HepG2 (cell line): ENCODE measurements around the gene TADA1. TPM values are rescaled to one million over a fixed set of nuclear protein-coding genes. Genes with fewer than 3 reads are reported as not detected.

Experiments
- AGO2 ChIP-seq: fragments of 200-400 bp; formaldehyde crosslinking; optimal IDR thresholded peaks from 2 replicates; pipeline ENCODE3; 2017; ENCODE audit warnings: mild to moderate bottlenecking, low read depth, low read length, moderate library complexity
- FOXA3 ChIP-seq: IDR thresholded peaks from 2 replicates; pipeline ENCODE4 v1.6.1; 2016; ENCODE audit warnings: missing genetic modification reagents, missing compliant biosample characterization
- KDM1A ChIP-seq: IDR thresholded peaks from 2 replicates; pipeline ENCODE4 v1.6.1; 2016; ENCODE audit warnings: missing compliant biosample characterization
- MIER3 ChIP-seq: IDR thresholded peaks from 2 replicates; pipeline ENCODE4 v1.6.1; 2016; ENCODE audit warnings: missing compliant biosample characterization, borderline replicate concordance
- NR3C1 ChIP-seq: sonication (generic); formaldehyde crosslinking; IDR thresholded peaks from 2 replicates; pipeline ENCODE4 v1.4.0; 2020; ENCODE audit warnings: missing genetic modification reagents
- TGIF2 ChIP-seq: IDR thresholded peaks from 2 replicates; pipeline ENCODE4 v1.6.1; 2016; ENCODE audit warnings: control low read depth, missing compliant biosample characterization
- ZFYVE20 ChIP-seq: sonication (generic); formaldehyde crosslinking; IDR thresholded peaks from 2 replicates; pipeline ENCODE4 v1.8.0; 2023; ENCODE audit warnings: low read depth, mild to moderate bottlenecking, moderate library complexity, missing genetic modification reagents, borderline replicate concordance
- ZMYM4 ChIP-seq: sonication (generic); formaldehyde crosslinking; IDR thresholded peaks from 2 replicates; pipeline ENCODE4 v1.8.1; 2023; ENCODE audit warnings: mild to moderate bottlenecking, missing genetic modification reagents
- ZNF180 ChIP-seq: sonication (generic); formaldehyde crosslinking; IDR thresholded peaks from 2 replicates; pipeline ENCODE4 v1.4.0; 2020; ENCODE audit warnings: low read depth, missing genetic modification reagents, borderline replicate concordance
- ZNF337 ChIP-seq: sonication (generic); formaldehyde crosslinking; IDR thresholded peaks from 2 replicates; pipeline ENCODE4 v1.5.1; 2020; ENCODE audit warnings: missing genetic modification reagents, low read depth, mild to moderate bottlenecking, borderline replicate concordance
- polyA plus RNA-seq, 8 experiments: library from polyadenylated mRNA; depleted of rRNA in 3 of 8; stranded (reverse) in 7 of 8; unstranded in 1 of 8; fragments of >200 nt; fragmentation: Illumina TruSeq in 4 of 8; extraction: Trizol in 4 of 8; gene quantifications; 2 replicates each; pipeline versions ENCODE4 v1.2.1 to v1.2.3, GENCODE V29; 2011 to 2016; ENCODE audit warnings: low read depth in 4 of 8, missing spikeins in 1 of 8, mixed read lengths in 1 of 8; ENCODE audit not compliant: insufficient read depth in 1 of 8
- total RNA-seq, 5 experiments: library from RNA; depleted of rRNA; stranded (reverse); fragments of >200 nt; fragmentation: Illumina TruSeq; extraction: Trizol; gene quantifications; 2 replicates each; pipeline ENCODE4 v1.2.3, GENCODE V29; 2016; ENCODE audit warnings: low read depth in 1 of 5
- TF ChIP-seq, protein P1 (sequence below): sonication (generic); formaldehyde crosslinking; IDR thresholded peaks from 2 replicates; pipeline ENCODE4 v1.5.1; 2020; ENCODE audit warnings: mild to moderate bottlenecking, missing genetic modification reagents, borderline replicate concordance
- TF ChIP-seq, protein P2 (sequence below): sonication (generic); formaldehyde crosslinking; IDR thresholded peaks from 2 replicates; pipeline ENCODE4 v1.4.0; 2020; ENCODE audit warnings: low read depth, mild to moderate bottlenecking, missing genetic modification reagents
- TF ChIP-seq, protein P3 (sequence below): sonication (generic); formaldehyde crosslinking; IDR thresholded peaks from 2 replicates; pipeline ENCODE4 v1.4.0; 2020; ENCODE audit warnings: missing genetic modification reagents
- TF ChIP-seq, protein P4 (sequence below): IDR thresholded peaks from 2 replicates; pipeline ENCODE4 v1.6.1; 2016; ENCODE audit warnings: low read depth, missing genetic modification reagents, missing compliant biosample characterization

TADA1 gene
- total and polyA plus RNA-seq, 2 of the 13 experiments (the other 11 are each of a cell fraction or from before 2014, with no cell fraction given), result 28.3 to 29.1 TPM

DNA sequence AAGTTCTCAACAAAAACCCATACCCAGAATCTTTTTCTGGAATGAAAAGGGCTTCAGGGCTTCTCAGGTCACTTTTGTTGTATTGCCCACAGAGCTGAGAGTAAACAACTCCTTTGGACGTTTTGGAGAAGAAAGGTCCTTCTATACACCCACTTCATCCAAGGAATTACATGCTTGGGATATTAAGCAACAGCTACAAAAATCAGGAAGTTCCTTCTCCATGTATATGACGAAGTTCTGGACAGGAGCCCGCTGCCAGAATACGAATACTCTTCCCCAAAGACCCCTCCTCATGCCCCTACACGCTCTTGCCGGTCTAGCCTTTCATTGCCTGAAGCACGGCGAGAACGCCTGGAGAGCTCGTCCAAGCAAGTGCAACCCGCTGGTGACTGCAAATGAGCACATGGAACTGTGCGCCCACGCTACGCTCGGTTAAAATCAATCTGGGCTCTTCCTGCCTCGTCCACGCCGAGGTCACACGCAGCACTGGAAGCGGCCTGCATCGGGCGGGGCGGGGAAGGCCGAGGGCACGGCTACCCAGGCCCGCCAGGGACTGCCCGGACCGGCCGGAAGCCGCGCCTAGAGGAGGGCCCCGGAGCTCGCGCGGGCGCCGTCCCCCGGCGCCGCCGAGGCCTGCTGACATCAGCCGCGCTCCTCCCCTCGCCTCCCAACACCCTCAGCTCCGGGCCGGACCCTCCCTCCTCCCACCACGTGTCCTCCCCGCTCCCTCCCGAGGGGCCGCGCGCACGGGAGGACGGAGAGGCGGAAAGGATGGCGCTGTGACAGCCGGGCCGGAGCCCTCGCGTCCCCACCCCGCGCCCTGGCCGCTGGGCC is 37.1 kb downstream of the TADA1 start, which contains the start of gene POGK (continued):
- 0 out of 2 replicates have a peak, but pooled peaks have one; percentile 80 for TF ChIP-seq ZFYVE20
- TF ChIP-seq, protein P1, sequence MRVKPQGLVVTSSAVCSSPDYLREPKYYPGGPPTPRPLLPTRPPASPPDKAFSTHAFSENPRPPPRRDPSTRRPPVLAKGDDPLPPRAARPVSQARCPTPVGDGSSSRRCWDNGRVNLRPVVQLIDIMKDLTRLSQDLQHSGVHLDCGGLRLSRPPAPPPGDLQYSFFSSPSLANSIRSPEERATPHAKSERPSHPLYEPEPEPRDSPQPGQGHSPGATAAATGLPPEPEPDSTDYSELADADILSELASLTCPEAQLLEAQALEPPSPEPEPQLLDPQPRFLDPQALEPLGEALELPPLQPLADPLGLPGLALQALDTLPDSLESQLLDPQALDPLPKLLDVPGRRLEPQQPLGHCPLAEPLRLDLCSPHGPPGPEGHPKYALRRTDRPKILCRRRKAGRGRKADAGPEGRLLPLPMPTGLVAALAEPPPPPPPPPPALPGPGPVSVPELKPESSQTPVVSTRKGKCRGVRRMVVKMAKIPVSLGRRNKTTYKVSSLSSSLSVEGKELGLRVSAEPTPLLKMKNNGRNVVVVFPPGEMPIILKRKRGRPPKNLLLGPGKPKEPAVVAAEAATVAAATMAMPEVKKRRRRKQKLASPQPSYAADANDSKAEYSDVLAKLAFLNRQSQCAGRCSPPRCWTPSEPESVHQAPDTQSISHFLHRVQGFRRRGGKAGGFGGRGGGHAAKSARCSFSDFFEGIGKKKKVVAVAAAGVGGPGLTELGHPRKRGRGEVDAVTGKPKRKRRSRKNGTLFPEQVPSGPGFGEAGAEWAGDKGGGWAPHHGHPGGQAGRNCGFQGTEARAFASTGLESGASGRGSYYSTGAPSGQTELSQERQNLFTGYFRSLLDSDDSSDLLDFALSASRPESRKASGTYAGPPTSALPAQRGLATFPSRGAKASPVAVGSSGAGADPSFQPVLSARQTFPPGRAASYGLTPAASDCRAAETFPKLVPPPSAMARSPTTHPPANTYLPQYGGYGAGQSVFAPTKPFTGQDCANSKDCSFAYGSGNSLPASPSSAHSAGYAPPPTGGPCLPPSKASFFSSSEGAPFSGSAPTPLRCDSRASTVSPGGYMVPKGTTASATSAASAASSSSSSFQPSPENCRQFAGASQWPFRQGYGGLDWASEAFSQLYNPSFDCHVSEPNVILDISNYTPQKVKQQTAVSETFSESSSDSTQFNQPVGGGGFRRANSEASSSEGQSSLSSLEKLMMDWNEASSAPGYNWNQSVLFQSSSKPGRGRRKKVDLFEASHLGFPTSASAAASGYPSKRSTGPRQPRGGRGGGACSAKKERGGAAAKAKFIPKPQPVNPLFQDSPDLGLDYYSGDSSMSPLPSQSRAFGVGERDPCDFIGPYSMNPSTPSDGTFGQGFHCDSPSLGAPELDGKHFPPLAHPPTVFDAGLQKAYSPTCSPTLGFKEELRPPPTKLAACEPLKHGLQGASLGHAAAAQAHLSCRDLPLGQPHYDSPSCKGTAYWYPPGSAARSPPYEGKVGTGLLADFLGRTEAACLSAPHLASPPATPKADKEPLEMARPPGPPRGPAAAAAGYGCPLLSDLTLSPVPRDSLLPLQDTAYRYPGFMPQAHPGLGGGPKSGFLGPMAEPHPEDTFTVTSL, result peak; percentile 37; the same call in 1 of the 2 replicates
- no peak for TF ChIP-seq MIER3
- peak; percentile 65 for TF ChIP-seq FOXA3 (CRISPR knock-in tag)
- peak; percentile 45 for TF ChIP-seq AGO2
- no peak; the same call in 1 of the 2 replicates for TF ChIP-seq KDM1A
- peak; percentile 86 for TF ChIP-seq ZMYM4 (CRISPR knock-in tag)
- TF ChIP-seq, protein P2, sequence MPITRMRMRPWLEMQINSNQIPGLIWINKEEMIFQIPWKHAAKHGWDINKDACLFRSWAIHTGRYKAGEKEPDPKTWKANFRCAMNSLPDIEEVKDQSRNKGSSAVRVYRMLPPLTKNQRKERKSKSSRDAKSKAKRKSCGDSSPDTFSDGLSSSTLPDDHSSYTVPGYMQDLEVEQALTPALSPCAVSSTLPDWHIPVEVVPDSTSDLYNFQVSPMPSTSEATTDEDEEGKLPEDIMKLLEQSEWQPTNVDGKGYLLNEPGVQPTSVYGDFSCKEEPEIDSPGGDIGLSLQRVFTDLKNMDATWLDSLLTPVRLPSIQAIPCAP, result no peak
- TF ChIP-seq, protein P3, sequence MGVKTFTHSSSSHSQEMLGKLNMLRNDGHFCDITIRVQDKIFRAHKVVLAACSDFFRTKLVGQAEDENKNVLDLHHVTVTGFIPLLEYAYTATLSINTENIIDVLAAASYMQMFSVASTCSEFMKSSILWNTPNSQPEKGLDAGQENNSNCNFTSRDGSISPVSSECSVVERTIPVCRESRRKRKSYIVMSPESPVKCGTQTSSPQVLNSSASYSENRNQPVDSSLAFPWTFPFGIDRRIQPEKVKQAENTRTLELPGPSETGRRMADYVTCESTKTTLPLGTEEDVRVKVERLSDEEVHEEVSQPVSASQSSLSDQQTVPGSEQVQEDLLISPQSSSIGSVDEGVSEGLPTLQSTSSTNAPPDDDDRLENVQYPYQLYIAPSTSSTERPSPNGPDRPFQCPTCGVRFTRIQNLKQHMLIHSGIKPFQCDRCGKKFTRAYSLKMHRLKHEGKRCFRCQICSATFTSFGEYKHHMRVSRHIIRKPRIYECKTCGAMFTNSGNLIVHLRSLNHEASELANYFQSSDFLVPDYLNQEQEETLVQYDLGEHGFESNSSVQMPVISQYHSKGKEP (CRISPR knock-in tag), result no peak
- TF ChIP-seq ZNF180 (CRISPR knock-in tag), result no peak
- TF ChIP-seq TGIF2 (CRISPR knock-in tag), result peak; percentile 58; the same call in 1 of the 2 replicates
- TF ChIP-seq ZNF337, result 0 out of 2 replicates have a peak, but pooled peaks have one; percentile 84
- TF ChIP-seq, protein P4, sequence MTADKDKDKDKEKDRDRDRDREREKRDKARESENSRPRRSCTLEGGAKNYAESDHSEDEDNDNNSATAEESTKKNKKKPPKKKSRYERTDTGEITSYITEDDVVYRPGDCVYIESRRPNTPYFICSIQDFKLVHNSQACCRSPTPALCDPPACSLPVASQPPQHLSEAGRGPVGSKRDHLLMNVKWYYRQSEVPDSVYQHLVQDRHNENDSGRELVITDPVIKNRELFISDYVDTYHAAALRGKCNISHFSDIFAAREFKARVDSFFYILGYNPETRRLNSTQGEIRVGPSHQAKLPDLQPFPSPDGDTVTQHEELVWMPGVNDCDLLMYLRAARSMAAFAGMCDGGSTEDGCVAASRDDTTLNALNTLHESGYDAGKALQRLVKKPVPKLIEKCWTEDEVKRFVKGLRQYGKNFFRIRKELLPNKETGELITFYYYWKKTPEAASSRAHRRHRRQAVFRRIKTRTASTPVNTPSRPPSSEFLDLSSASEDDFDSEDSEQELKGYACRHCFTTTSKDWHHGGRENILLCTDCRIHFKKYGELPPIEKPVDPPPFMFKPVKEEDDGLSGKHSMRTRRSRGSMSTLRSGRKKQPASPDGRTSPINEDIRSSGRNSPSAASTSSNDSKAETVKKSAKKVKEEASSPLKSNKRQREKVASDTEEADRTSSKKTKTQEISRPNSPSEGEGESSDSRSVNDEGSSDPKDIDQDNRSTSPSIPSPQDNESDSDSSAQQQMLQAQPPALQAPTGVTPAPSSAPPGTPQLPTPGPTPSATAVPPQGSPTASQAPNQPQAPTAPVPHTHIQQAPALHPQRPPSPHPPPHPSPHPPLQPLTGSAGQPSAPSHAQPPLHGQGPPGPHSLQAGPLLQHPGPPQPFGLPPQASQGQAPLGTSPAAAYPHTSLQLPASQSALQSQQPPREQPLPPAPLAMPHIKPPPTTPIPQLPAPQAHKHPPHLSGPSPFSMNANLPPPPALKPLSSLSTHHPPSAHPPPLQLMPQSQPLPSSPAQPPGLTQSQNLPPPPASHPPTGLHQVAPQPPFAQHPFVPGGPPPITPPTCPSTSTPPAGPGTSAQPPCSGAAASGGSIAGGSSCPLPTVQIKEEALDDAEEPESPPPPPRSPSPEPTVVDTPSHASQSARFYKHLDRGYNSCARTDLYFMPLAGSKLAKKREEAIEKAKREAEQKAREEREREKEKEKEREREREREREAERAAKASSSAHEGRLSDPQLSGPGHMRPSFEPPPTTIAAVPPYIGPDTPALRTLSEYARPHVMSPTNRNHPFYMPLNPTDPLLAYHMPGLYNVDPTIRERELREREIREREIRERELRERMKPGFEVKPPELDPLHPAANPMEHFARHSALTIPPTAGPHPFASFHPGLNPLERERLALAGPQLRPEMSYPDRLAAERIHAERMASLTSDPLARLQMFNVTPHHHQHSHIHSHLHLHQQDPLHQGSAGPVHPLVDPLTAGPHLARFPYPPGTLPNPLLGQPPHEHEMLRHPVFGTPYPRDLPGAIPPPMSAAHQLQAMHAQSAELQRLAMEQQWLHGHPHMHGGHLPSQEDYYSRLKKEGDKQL (CRISPR knock-in tag), result no peak
- TF ChIP-seq NR3C1, result no peak
